ENCODE results near the gene CUEDC1. TPM values are rescaled to one million over a fixed set of nuclear protein-coding genes. Genes with fewer than 3 reads are reported as not detected.

CUEDC1 gene
- total and polyA plus RNA-seq, 2 of the 13 experiments (the other 11 are each of a cell fraction or from before 2014, with no cell fraction given) = 7.4 to 12.9 TPM

- TF ChIP-seq REL (CRISPR knock-in tag; conservative IDR thresholded peaks at IDR 0.05) (no peak), MTF2 (CRISPR knock-in tag; IDR thresholded peaks at IDR 0.05; ENCODE audit: borderline replicate concordance) (no peak), ZKSCAN1 (IDR thresholded peaks at IDR 0.05; ENCODE audit: low read length) (no peak), BRD4 (CRISPR knock-in tag; IDR thresholded peaks at IDR 0.05) (no peak), MXD4 (CRISPR knock-in tag; IDR thresholded peaks at IDR 0.05) (no peak), MBD4 (IDR thresholded peaks at IDR 0.05; ENCODE audit: borderline replicate concordance, low read length) (no peak), CCAR2 (optimal IDR thresholded peaks at IDR 0.05; ENCODE audit: low read depth, low read length) (no peak), THAP7 (CRISPR knock-in tag; IDR thresholded peaks at IDR 0.05) (no peak), KDM2A (CRISPR knock-in tag; IDR thresholded peaks at IDR 0.05; ENCODE audit: borderline replicate concordance, low read depth) (peak; percentile 79), TGIF2 (CRISPR knock-in tag; IDR thresholded peaks at IDR 0.05) (no peak), ZNF253 (CRISPR knock-in tag; IDR thresholded peaks at IDR 0.05; ENCODE audit: borderline replicate concordance) (no peak), NR1H2 (CRISPR knock-in tag; IDR thresholded peaks at IDR 0.05; ENCODE audit: borderline replicate concordance, low read depth) (no peak), SMAD1 (CRISPR knock-in tag; IDR thresholded peaks at IDR 0.05; ENCODE audit: borderline replicate concordance, low read depth) (no peak; the same call in 1 of the 2 replicates), HOXA3 (CRISPR knock-in tag; IDR thresholded peaks at IDR 0.05) (no peak), ZNF879 (CRISPR knock-in tag; IDR thresholded peaks at IDR 0.05) (no peak), NR3C1 (CRISPR knock-in tag; IDR thresholded peaks at IDR 0.05) (no peak)
- TF ChIP-seq, protein P1, sequence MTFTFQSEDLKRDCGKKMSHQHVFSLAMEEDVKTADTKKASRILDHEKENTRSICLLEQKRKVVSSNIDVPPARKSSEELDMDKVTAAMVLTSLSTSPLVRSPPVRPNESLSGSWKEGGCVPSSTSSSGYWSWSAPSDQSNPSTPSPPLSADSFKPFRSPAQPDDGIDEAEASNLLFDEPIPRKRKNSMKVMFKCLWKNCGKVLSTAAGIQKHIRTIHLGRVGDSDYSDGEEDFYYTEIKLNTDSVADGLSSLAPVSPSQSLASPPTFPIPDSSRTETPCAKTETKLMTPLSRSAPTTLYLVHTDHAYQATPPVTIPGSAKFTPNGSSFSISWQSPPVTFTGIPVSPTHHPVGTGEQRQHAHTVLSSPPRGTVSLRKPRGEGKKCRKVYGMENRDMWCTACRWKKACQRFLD (CRISPR knock-in tag; IDR thresholded peaks at IDR 0.05; ENCODE audit: borderline replicate concordance) = no peak
- TF ChIP-seq, protein P2, sequence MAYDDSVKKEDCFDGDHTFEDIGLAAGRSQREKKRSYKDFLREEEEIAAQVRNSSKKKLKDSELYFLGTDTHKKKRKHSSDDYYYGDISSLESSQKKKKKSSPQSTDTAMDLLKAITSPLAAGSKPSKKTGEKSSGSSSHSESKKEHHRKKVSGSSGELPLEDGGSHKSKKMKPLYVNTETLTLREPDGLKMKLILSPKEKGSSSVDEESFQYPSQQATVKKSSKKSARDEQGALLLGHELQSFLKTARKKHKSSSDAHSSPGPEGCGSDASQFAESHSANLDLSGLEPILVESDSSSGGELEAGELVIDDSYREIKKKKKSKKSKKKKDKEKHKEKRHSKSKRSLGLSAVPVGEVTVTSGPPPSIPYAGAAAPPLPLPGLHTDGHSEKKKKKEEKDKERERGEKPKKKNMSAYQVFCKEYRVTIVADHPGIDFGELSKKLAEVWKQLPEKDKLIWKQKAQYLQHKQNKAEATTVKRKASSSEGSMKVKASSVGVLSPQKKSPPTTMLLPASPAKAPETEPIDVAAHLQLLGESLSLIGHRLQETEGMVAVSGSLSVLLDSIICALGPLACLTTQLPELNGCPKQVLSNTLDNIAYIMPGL (CRISPR knock-in tag; IDR thresholded peaks at IDR 0.05; ENCODE audit: borderline replicate concordance in 1 of 2, low read depth in 1 of 2) = peak; percentile 30 to 37; a peak in 1 of 4 replicates
- TF ChIP-seq, protein P3, sequence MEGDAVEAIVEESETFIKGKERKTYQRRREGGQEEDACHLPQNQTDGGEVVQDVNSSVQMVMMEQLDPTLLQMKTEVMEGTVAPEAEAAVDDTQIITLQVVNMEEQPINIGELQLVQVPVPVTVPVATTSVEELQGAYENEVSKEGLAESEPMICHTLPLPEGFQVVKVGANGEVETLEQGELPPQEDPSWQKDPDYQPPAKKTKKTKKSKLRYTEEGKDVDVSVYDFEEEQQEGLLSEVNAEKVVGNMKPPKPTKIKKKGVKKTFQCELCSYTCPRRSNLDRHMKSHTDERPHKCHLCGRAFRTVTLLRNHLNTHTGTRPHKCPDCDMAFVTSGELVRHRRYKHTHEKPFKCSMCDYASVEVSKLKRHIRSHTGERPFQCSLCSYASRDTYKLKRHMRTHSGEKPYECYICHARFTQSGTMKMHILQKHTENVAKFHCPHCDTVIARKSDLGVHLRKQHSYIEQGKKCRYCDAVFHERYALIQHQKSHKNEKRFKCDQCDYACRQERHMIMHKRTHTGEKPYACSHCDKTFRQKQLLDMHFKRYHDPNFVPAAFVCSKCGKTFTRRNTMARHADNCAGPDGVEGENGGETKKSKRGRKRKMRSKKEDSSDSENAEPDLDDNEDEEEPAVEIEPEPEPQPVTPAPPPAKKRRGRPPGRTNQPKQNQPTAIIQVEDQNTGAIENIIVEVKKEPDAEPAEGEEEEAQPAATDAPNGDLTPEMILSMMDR (CRISPR knock-in tag; IDR thresholded peaks at IDR 0.05) = peak; percentile 93
- TF ChIP-seq, protein P4, sequence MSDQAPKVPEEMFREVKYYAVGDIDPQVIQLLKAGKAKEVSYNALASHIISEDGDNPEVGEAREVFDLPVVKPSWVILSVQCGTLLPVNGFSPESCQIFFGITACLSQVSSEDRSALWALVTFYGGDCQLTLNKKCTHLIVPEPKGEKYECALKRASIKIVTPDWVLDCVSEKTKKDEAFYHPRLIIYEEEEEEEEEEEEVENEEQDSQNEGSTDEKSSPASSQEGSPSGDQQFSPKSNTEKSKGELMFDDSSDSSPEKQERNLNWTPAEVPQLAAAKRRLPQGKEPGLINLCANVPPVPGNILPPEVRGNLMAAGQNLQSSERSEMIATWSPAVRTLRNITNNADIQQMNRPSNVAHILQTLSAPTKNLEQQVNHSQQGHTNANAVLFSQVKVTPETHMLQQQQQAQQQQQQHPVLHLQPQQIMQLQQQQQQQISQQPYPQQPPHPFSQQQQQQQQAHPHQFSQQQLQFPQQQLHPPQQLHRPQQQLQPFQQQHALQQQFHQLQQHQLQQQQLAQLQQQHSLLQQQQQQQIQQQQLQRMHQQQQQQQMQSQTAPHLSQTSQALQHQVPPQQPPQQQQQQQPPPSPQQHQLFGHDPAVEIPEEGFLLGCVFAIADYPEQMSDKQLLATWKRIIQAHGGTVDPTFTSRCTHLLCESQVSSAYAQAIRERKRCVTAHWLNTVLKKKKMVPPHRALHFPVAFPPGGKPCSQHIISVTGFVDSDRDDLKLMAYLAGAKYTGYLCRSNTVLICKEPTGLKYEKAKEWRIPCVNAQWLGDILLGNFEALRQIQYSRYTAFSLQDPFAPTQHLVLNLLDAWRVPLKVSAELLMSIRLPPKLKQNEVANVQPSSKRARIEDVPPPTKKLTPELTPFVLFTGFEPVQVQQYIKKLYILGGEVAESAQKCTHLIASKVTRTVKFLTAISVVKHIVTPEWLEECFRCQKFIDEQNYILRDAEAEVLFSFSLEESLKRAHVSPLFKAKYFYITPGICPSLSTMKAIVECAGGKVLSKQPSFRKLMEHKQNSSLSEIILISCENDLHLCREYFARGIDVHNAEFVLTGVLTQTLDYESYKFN (CRISPR knock-in tag; conservative IDR thresholded peaks at IDR 0.05) = no peak
These were observed 40.1 kb upstream of the CUEDC1 start (continued) for GRCh38 chr17:57995076-57995956.

Data from HepG2 (cell line).